ENCODE results near the gene TYMP.

DNA sequence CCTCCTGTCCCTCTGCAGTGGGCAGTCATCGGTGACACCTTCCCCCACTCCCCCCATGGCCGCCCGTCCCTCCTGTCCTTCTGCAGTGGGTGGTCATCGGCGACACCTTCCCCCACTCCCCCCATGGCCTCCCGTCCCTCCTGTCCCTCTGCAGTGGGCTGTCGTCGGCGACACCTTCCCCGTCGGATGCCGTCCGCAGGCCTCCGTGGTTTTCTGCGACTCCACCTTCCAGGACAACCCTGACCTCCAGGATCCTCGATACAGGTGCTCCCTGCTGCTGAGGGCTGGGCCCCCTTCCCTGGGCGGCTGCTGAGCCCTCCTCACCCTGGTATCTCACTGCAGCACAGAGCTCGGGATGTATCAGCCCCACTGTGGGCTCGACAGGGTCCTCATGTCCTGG is 40.9 kb downstream of the TYMP start:
- TF ChIP-seq HCFC1 (IDR thresholded peaks at IDR 0.05; ENCODE audit: low read length) (no peak), POLR2AphosphoS2 (IDR thresholded peaks at IDR 0.05; ENCODE audit: low read depth, low read length) (no peak), SMAD1 (IDR thresholded peaks at IDR 0.05; ENCODE audit: low read depth, partially characterized antibody) (no peak), JUNB (IDR thresholded peaks at IDR 0.05) (no peak), POLR2A (IDR thresholded peaks at IDR 0.05; ENCODE audit: low read depth, low read length) (no peak), FOS (IDR thresholded peaks at IDR 0.05; ENCODE audit: borderline replicate concordance, extremely low read depth, insufficient read length) (no peak), BCL11A (IDR thresholded peaks at IDR 0.05; ENCODE audit: low read depth, low read length) (no peak), BHLHE40 (IDR thresholded peaks at IDR 0.05; ENCODE audit: borderline replicate concordance in 1 of 2, low read depth in 2 of 2, low read length in 1 of 2) (no peak)
- TF ChIP-seq, protein P1, sequence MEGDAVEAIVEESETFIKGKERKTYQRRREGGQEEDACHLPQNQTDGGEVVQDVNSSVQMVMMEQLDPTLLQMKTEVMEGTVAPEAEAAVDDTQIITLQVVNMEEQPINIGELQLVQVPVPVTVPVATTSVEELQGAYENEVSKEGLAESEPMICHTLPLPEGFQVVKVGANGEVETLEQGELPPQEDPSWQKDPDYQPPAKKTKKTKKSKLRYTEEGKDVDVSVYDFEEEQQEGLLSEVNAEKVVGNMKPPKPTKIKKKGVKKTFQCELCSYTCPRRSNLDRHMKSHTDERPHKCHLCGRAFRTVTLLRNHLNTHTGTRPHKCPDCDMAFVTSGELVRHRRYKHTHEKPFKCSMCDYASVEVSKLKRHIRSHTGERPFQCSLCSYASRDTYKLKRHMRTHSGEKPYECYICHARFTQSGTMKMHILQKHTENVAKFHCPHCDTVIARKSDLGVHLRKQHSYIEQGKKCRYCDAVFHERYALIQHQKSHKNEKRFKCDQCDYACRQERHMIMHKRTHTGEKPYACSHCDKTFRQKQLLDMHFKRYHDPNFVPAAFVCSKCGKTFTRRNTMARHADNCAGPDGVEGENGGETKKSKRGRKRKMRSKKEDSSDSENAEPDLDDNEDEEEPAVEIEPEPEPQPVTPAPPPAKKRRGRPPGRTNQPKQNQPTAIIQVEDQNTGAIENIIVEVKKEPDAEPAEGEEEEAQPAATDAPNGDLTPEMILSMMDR (IDR thresholded peaks at IDR 0.05 in 2 of 3, conservative IDR thresholded peaks at IDR 0.05 in 1 of 3; ENCODE audit: control insufficient read depth in 2 of 3, extremely low read depth in 1 of 3, insufficient read depth in 1 of 3, low read depth in 3 of 3, low read length in 3 of 3), result no peak
- TF ChIP-seq, protein P2, sequence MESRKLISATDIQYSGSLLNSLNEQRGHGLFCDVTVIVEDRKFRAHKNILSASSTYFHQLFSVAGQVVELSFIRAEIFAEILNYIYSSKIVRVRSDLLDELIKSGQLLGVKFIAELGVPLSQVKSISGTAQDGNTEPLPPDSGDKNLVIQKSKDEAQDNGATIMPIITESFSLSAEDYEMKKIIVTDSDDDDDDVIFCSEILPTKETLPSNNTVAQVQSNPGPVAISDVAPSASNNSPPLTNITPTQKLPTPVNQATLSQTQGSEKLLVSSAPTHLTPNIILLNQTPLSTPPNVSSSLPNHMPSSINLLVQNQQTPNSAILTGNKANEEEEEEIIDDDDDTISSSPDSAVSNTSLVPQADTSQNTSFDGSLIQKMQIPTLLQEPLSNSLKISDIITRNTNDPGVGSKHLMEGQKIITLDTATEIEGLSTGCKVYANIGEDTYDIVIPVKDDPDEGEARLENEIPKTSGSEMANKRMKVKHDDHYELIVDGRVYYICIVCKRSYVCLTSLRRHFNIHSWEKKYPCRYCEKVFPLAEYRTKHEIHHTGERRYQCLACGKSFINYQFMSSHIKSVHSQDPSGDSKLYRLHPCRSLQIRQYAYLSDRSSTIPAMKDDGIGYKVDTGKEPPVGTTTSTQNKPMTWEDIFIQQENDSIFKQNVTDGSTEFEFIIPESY (IDR thresholded peaks at IDR 0.05), result no peak
